Right atrium auricular region (tissue), 2 donors: ENCODE data around the gene GAN. TPM values are rescaled to one million over a fixed set of nuclear protein-coding genes. Genes with fewer than 3 reads are reported as not detected.

Source experiments
- DNase-seq: peaks from one replicate; pipeline ENCODE4 v3.0.0-alpha.2; 2019; ENCODE audit warnings: low spot score
- H3K27ac ChIP-seq, 2 donors: fragments of 200-600 bp; sonication (generic); 1 replicate in 1 of 2; 2 replicates in 1 of 2; pipeline ENCODE4 v1.5.1; 2016 to 2019
- H3K27me3 ChIP-seq, 2 donors: fragments of 200-600 bp; sonication (generic); one replicate each; pipeline versions ENCODE4 v1.5.1 to v1.6.0; 2017 to 2019
- H3K36me3 ChIP-seq: fragments of 200-600 bp; sonication (generic); one replicate; pipeline ENCODE4 v1.5.1; 2016
- H3K4me1 ChIP-seq, 2 donors: fragments of 200-600 bp; sonication (generic); one replicate each; pipeline versions ENCODE4 v1.5.1 to v1.6.0; 2017 to 2019
- H3K4me3 ChIP-seq, 2 donors: fragments of 200-600 bp; sonication (generic); 1 replicate in 1 of 2; 2 replicates in 1 of 2; pipeline ENCODE4 v1.5.1; 2017 to 2019; ENCODE audit warnings: mild to moderate bottlenecking in 1 of 2, moderate library complexity in 1 of 2
- H3K9me3 ChIP-seq, 2 donors: fragments of 200-600 bp; sonication (generic); one replicate each; pipeline ENCODE4 v1.5.1; 2019
- CTCF ChIP-seq, 2 donors: fragments of 200-600 bp; sonication (generic); IDR thresholded peaks; one replicate each; pipeline ENCODE4 v1.5.1; 2019; ENCODE audit warnings: antibody characterized with exemption in 2 of 2
- total RNA-seq, 2 donors: library from RNA; depleted of rRNA; stranded (reverse); fragments of >200 nt; gene quantifications; one replicate each; pipeline ENCODE4 v1.1.0, GENCODE V29; 2016

GAN gene
- total RNA-seq, 2 donors from 2014 or later, result 8.8 to 10.7 TPM

DNA sequence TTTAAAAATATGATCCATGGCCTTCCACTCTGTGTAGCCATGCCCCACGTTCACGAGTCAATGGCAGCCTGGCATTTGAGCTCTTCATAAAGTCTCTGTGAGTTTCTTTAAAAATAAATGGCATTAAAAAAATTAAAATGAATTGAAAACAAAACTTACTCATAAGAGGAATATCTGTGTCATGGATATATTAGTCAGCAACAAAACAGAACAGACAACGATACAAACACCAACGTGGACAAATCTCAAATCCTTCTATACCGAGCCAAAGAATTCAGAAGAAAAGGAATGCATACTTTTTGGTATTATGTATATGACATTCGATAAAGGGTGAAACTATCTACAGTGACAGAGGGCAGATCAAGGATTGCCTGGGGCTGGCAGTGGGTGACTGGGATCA lies 121.6 kb downstream of the GAN start:
- TF ChIP-seq CTCF (IDR thresholded peaks at IDR 0.05), result no peak
- no peak overlapping the region for H3K27ac ChIP-seq
- H3K4me1 ChIP-seq, result no peaks in the 10 kb centered on the region
- no peak for DNase-seq
- no peaks in the 10 kb centered on the region for H3K36me3 ChIP-seq
- H3K4me3 ChIP-seq, result no peak overlapping the region
- no peaks in the 10 kb centered on the region for H3K9me3 ChIP-seq
- H3K27me3 ChIP-seq, result no peaks in the 10 kb centered on the region

DNA sequence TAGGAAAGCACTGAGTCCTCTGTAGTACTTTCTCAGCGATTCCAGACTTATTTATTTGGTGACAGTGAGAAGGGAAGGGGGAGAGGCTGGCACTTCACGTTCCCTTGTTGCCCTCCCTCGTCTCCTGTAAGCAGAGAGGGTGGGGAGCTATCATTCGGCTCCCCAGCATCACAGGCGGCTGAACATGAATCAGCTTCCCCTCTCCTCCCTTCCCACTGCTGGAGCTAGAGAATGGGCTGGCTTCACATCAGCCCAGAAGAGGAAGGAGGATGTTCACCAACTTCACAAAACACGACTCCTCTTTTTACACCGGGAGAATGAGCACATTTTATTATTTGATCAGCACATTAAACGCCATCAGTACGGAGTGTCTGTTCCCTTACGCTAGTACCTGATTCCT lies 123.1 kb downstream of the GAN start:
- Histone ChIP-seq H3K36me3 (no peaks in the 10 kb centered on the region), H3K4me3 (no peak overlapping the region), H3K4me1 (no peaks in the 10 kb centered on the region), H3K27me3 (no peaks in the 10 kb centered on the region), H3K27ac (no peak overlapping the region), H3K9me3 (no peaks in the 10 kb centered on the region)
- no peak for TF ChIP-seq CTCF (IDR thresholded peaks at IDR 0.05)
- no peak for DNase-seq

Other genes with a start within 250 kb of the GAN start
- 1 to 10 TPM in 1 of 2 donors, not detected in 1; 1.5 TPM for gene C16orf46, start 237.7 kb upstream of the GAN start, total RNA-seq
- 10 to 100 TPM; 12.3 to 16.9 TPM for gene GCSH, start 218.6 kb upstream of the GAN start, total RNA-seq
- not detected for gene BCO1, start 76.3 kb upstream of the GAN start, total RNA-seq
- 10 to 100 TPM in 1 of 2 donors, 1 to 10 TPM in 1; 7.7 to 19.2 TPM for gene CMIP, start 129.8 kb downstream of the GAN start, total RNA-seq